Measurements from ENCODE around the gene TFAP2D. TPM values are rescaled to one million over a fixed set of nuclear protein-coding genes. Genes with fewer than 3 reads are reported as not detected.

Gene TFAP2D
- total RNA-seq, 1 donor: 5.1 TPM

GRCh38 chr6:50791900-50792508, 78.7 kb downstream of the TFAP2D start:
- DNase-seq (ENCODE audit: low read depth): peak; percentile 40
- peak; percentile 72 for TF ChIP-seq CTCF (IDR thresholded peaks at IDR 0.05; ENCODE audit: insufficient read depth, low read length)
- no peak overlapping the region for H3K4me3 ChIP-seq (ENCODE audit: low read depth, low read length)

- no peak for DNase-seq (ENCODE audit: low read depth)
- TF ChIP-seq CTCF (IDR thresholded peaks at IDR 0.05; ENCODE audit: insufficient read depth, low read length): no peak
Measured at GRCh38 chr6:50792771-50793170, 79.4 kb downstream of the TFAP2D start.

GRCh38 chr6:50795574-50795973, 82.2 kb downstream of the TFAP2D start:
- no peak for TF ChIP-seq CTCF (IDR thresholded peaks at IDR 0.05; ENCODE audit: insufficient read depth, low read length)
- no peak for DNase-seq (ENCODE audit: low read depth)

More at GRCh38 chr6:50792771-50793170, 79.4 kb downstream of the TFAP2D start:
- H3K4me3 ChIP-seq (ENCODE audit: low read depth, low read length): no peak overlapping the region

GRCh38 chr6:50804283-50804682, 91.0 kb downstream of the TFAP2D start:
- no peak for TF ChIP-seq CTCF (IDR thresholded peaks at IDR 0.05; ENCODE audit: insufficient read depth, low read length)
- no peak overlapping the region for H3K4me3 ChIP-seq (ENCODE audit: low read depth, low read length)
- DNase-seq (ENCODE audit: low read depth): no peak

More at GRCh38 chr6:50795574-50795973, 82.2 kb downstream of the TFAP2D start:
- H3K4me3 ChIP-seq (ENCODE audit: low read depth, low read length): no peak overlapping the region

GRCh38 chr6:50807035-50807434, 93.7 kb downstream of the TFAP2D start:
- TF ChIP-seq CTCF (IDR thresholded peaks at IDR 0.05; ENCODE audit: insufficient read depth, low read length): no peak
- no peak overlapping the region for H3K4me3 ChIP-seq (ENCODE audit: low read depth, low read length)
- DNase-seq (ENCODE audit: low read depth): no peak

GRCh38 chr6:50815436-50816114, 102.2 kb downstream of the TFAP2D start:
- peak; percentile 40 for DNase-seq (ENCODE audit: low read depth)
- peak overlapping the region; percentile 65 for H3K4me3 ChIP-seq (ENCODE audit: low read depth, low read length)
- peak; percentile 52 for TF ChIP-seq CTCF (IDR thresholded peaks at IDR 0.05; ENCODE audit: insufficient read depth, low read length)
